ENCODE data around the gene CCR6.

GRCh38 chr6:167151648-167152047 is 28.8 kb downstream of the CCR6 start:
- TF ChIP-seq CTCF (IDR thresholded peaks at IDR 0.05; ENCODE audit: extremely low read depth in 1 of 2, insufficient read depth in 1 of 2, low read depth in 1 of 2, low read length in 2 of 2), result no peak
- TF ChIP-seq POLR2A (IDR thresholded peaks at IDR 0.05; ENCODE audit: low read depth, low read length), result no peak
- TF ChIP-seq EZH2 (IDR thresholded peaks at IDR 0.05; ENCODE audit: borderline replicate concordance, low read depth, low read length, severe bottlenecking), result no peak
- TF ChIP-seq POLR2AphosphoS5 (IDR thresholded peaks at IDR 0.05; ENCODE audit: insufficient read depth, low read depth, low read length), result no peak
- no peak for TF ChIP-seq JUN (IDR thresholded peaks at IDR 0.05; ENCODE audit: borderline replicate concordance, insufficient read depth, insufficient read length, low read depth)

All from endothelial cell of umbilical vein (primary cell).